ENCODE results near the gene TIGD6.
"Not testable (repeated sequence)": the region's sequence is repeated elsewhere in the genome, so short reads cannot be mapped to it uniquely, and the experiment has no call there.

TIGD6 gene

GRCh38 chr5:149944666-149945065, 55.8 kb downstream of the TIGD6 start, which contains the start of gene PDE6A:
Gene PDE6A (minus strand): TSS chr5:149944793. CDS start chr5:149944673, 120 bp downstream.
- no peak for TF ChIP-seq CTCF (IDR thresholded peaks at IDR 0.05)
- TF ChIP-seq ZFX (IDR thresholded peaks at IDR 0.05; ENCODE audit: borderline replicate concordance) = no peak
- H3K27ac ChIP-seq = no peak within 1 kb of the TSS

GRCh38 chr5:149943177-149943949, 57.1 kb downstream of the TIGD6 start:
- H3K27ac ChIP-seq = not testable (repeated sequence)
